Hepatocyte (in vitro differentiated cells): ENCODE data around the gene PTBP3.

ENCODE experiments used
- CTCF ChIP-seq: fragments of 200-600 bp; sonication (generic); IDR thresholded peaks from 2 replicates; pipeline ENCODE4 v1.5.1; 2016; ENCODE audit warnings: antibody characterized with exemption, mild to moderate bottlenecking; ENCODE audit not compliant: poor library complexity
- EZH2 ChIP-seq: fragments of 200-600 bp; sonication (generic); IDR thresholded peaks from 2 replicates; pipeline ENCODE4 v1.6.1; 2016; ENCODE audit warnings: antibody characterized with exemption, mild to moderate bottlenecking, borderline replicate concordance

- no peak for TF ChIP-seq CTCF
- no peak for TF ChIP-seq EZH2
Observed at GRCh38 chr9:112278152-112278551, 55.3 kb downstream of the PTBP3 start.
